ENCODE results near the gene BRAT1.

DNA sequence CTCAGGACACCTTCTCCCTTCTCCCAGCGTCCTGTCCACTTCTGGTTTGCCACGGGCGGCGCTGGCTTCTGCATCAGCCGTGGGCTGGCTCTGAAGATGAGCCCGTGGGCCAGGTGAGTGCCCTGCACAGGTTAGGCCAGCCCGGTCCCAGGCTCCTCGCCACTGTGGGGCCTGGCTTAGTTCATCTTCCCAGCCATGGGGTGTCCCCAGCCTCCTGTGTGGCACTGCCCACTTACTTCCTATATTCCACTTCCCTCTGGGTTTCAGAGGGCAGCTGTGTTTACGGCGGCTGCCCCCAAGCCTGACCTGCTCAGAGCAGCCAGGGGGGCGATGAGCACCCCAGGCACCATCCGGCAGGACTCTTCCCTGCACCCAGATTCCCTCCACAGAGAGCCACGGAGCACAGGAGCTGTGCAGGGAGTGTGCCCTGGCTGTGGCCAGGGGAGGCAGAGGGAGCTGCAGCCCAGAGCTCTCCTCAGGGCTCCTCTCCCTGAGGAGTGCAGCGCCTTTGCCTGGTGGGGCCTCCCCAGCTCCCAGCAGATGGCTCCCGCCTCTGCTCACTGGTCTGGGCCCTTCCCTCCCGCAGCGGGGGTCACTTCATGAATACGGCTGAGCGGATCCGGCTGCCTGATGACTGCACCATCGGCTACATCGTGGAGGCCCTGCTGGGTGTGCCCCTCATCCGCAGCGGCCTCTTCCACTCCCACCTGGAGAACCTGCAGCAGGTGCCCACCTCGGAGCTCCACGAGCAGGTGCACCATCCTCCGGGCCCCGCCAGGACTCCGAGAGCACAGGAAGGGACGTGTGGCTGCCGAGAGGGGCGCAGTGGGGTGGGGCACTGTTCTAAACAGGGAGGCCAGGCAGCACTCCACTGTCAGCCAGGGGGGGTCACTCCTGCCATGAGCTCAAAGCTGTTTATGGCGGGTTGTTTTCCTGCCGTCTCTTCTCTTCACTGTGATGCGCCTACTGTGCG, 29.4 kb downstream of the BRAT1 start:
- TF ChIP-seq, protein P1, sequence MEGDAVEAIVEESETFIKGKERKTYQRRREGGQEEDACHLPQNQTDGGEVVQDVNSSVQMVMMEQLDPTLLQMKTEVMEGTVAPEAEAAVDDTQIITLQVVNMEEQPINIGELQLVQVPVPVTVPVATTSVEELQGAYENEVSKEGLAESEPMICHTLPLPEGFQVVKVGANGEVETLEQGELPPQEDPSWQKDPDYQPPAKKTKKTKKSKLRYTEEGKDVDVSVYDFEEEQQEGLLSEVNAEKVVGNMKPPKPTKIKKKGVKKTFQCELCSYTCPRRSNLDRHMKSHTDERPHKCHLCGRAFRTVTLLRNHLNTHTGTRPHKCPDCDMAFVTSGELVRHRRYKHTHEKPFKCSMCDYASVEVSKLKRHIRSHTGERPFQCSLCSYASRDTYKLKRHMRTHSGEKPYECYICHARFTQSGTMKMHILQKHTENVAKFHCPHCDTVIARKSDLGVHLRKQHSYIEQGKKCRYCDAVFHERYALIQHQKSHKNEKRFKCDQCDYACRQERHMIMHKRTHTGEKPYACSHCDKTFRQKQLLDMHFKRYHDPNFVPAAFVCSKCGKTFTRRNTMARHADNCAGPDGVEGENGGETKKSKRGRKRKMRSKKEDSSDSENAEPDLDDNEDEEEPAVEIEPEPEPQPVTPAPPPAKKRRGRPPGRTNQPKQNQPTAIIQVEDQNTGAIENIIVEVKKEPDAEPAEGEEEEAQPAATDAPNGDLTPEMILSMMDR (conservative IDR thresholded peaks at IDR 0.05 in 1 of 2, IDR thresholded peaks at IDR 0.05 in 1 of 2; ENCODE audit: low read depth in 1 of 2, low read length in 2 of 2), result no peak
- TF ChIP-seq EZH2 (IDR thresholded peaks at IDR 0.05; ENCODE audit: low read length, missing control alignments), result no peak

Measured in fibroblast of lung (primary cell).